Measurements from ENCODE around the gene BRD4. TPM values are rescaled to one million over a fixed set of nuclear protein-coding genes. Genes with fewer than 3 reads are reported as not detected.
A peak's percentile ranks its signal among the peaks of the same experiment; 100 is the strongest.

BRD4 gene
- total RNA-seq, 1 donor: 25.7 TPM

- Histone ChIP-seq H4K20me1 (ENCODE audit: insufficient read depth, low read length) (peaks cover 29% of the 10 kb centered on the region), H3K27me3 (ENCODE audit: insufficient read depth, low read length) (no peaks in the 10 kb centered on the region), H3K9me3 (ENCODE audit: low read depth, low read length) (no peaks in the 10 kb centered on the region), H3K27ac (ENCODE audit: low read depth, low read length) (peak overlapping the region; percentile 100), H3K79me2 (ENCODE audit: insufficient read depth, low read length) (peaks cover 62% of the 10 kb centered on the region), H3K4me2 (ENCODE audit: insufficient read depth, low read length) (no peak overlapping the region), H3K4me3 (ENCODE audit: insufficient read depth, low read length) (no peak overlapping the region), H2AFZ (ENCODE audit: low read length) (no peak overlapping the region), H3K36me3 (ENCODE audit: insufficient read depth, low read length) (peaks cover 58% of the 10 kb centered on the region), H3K4me1 (ENCODE audit: insufficient read depth, low read length) (peaks cover 38% of the 10 kb centered on the region)
- DNase-seq (ENCODE audit: insufficient read length, low spot score, missing footprints): peak; percentile 76
- TF ChIP-seq CTCF (IDR thresholded peaks at IDR 0.05; ENCODE audit: extremely low read depth, low read depth, low read length): no peak
Measured at GRCh38 chr19:15245370-15246197, 86.8 kb downstream of the BRD4 start.

- TF ChIP-seq CTCF (IDR thresholded peaks at IDR 0.05; ENCODE audit: extremely low read depth, low read depth, low read length): no peak
- H3K36me3 ChIP-seq (ENCODE audit: insufficient read depth, low read length): peaks cover 63% of the 10 kb centered on the region
- H2AFZ ChIP-seq (ENCODE audit: low read length): no peak overlapping the region
- no peak overlapping the region for H3K4me3 ChIP-seq (ENCODE audit: insufficient read depth, low read length)
- no peak overlapping the region for H3K4me2 ChIP-seq (ENCODE audit: insufficient read depth, low read length)
- H4K20me1 ChIP-seq (ENCODE audit: insufficient read depth, low read length): peaks cover 27% of the 10 kb centered on the region
- H3K27me3 ChIP-seq (ENCODE audit: insufficient read depth, low read length): no peaks in the 10 kb centered on the region
- no peaks in the 10 kb centered on the region for H3K9me3 ChIP-seq (ENCODE audit: low read depth, low read length)
- peak; percentile 63 for DNase-seq (ENCODE audit: insufficient read length, low spot score, missing footprints)
- peaks cover 62% of the 10 kb centered on the region for H3K79me2 ChIP-seq (ENCODE audit: insufficient read depth, low read length)
- peaks cover 30% of the 10 kb centered on the region for H3K4me1 ChIP-seq (ENCODE audit: insufficient read depth, low read length)
- H3K27ac ChIP-seq (ENCODE audit: low read depth, low read length): peak overlapping the region; percentile 100
Measured at GRCh38 chr19:15244808-15245207, 87.5 kb downstream of the BRD4 start.

- Histone ChIP-seq H3K9me3 (ENCODE audit: low read depth, low read length) (no peaks in the 10 kb centered on the region), H3K79me2 (ENCODE audit: insufficient read depth, low read length) (peaks cover 60% of the 10 kb centered on the region), H3K36me3 (ENCODE audit: insufficient read depth, low read length) (peaks cover 69% of the 10 kb centered on the region), H3K4me1 (ENCODE audit: insufficient read depth, low read length) (peaks cover 24% of the 10 kb centered on the region), H2AFZ (ENCODE audit: low read length) (no peak overlapping the region), H4K20me1 (ENCODE audit: insufficient read depth, low read length) (peaks cover 27% of the 10 kb centered on the region), H3K4me3 (ENCODE audit: insufficient read depth, low read length) (no peak overlapping the region), H3K27ac (ENCODE audit: low read depth, low read length) (peak overlapping the region; percentile 4), H3K27me3 (ENCODE audit: insufficient read depth, low read length) (no peaks in the 10 kb centered on the region), H3K4me2 (ENCODE audit: insufficient read depth, low read length) (no peak overlapping the region)
- no peak for TF ChIP-seq CTCF (IDR thresholded peaks at IDR 0.05; ENCODE audit: extremely low read depth, low read depth, low read length)
- peak; percentile 83 for DNase-seq (ENCODE audit: insufficient read length, low spot score, missing footprints)
Measured at GRCh38 chr19:15244106-15244803, 88.1 kb downstream of the BRD4 start.

All from osteoblast (primary cell).